GM23248 (cell line): ENCODE measurements around the gene CARD10.

Experiments used
- EZH2 ChIP-seq: fragments of 200-600 bp; sonication (generic); IDR thresholded peaks from 2 replicates; pipeline ENCODE4 v1.6.1; 2018; ENCODE audit warnings: antibody characterized with exemption, mild to moderate bottlenecking; ENCODE audit not compliant: insufficient read depth, poor library complexity, severe bottlenecking
- EZH2phosphoT487 ChIP-seq: fragments of 200-600 bp; sonication (generic); IDR thresholded peaks from 2 replicates; pipeline ENCODE4 v1.6.1; 2018; ENCODE audit warnings: antibody characterized with exemption, moderate library complexity, mild to moderate bottlenecking, low read depth; ENCODE audit not compliant: insufficient read depth

GRCh38 chr22:37449331-37450001, 69.7 kb downstream of the CARD10 start:
- TF ChIP-seq EZH2phosphoT487 = no peak
- TF ChIP-seq EZH2 = no peak
